CD4-positive, alpha-beta T cell (primary cell): ENCODE data around the gene ATXN1. TPM values are rescaled to one million over a fixed set of nuclear protein-coding genes. Genes with fewer than 3 reads are reported as not detected.

ENCODE experiments used
- ATAC-seq: fragments of 200-7000 bp; cut with Tn5 transposase; one replicate; pipeline ENCODE4 v1.10.0; 2022; ENCODE audit warnings: mild to moderate bottlenecking; ENCODE audit not compliant: poor library complexity
- CTCF ChIA-PET: fragments of 350-600 bp; sonication (Branson Sonifier 250); formaldehyde crosslinking; loops from one replicate; lab custom pipeline; 2021; ENCODE audit warnings: antibody characterized with exemption, inconsistent platforms; lab: Charles Lee
- POLR2A ChIA-PET: fragments of 350-600 bp; sonication (Branson Sonifier 250); formaldehyde crosslinking; loops from one replicate; lab custom pipeline; 2021; ENCODE audit warnings: antibody characterized with exemption, inconsistent platforms; lab: Charles Lee
- DNase-seq, 14 experiments: peaks; one replicate each; pipeline ENCODE4 v3.0.0-alpha.2; 2013 to 2020; ENCODE audit warnings: mixed read lengths in 2 of 14
- H3K27ac ChIP-seq, 2 donors: one replicate each; pipeline versions ENCODE4 v1.5.1 to v1.7.0; 2013; ENCODE audit warnings: low read length in 2 of 2, low read depth in 1 of 2, mild to moderate bottlenecking in 1 of 2
- H3K27me3 ChIP-seq, 2 experiments: 1 replicate in 1 of 2; 2 replicates in 1 of 2; pipeline versions ENCODE4 v1.6.1 to v1.7.0; 2013; ENCODE audit warnings: low read length in 2 of 2, control low read depth in 1 of 2, mild to moderate bottlenecking in 1 of 2, moderate library complexity in 1 of 2; ENCODE audit not compliant: insufficient read depth in 2 of 2, control insufficient read depth in 1 of 2
- H3K36me3 ChIP-seq: one replicate; pipeline ENCODE4 v1.6.1; 2013; ENCODE audit warnings: low read length, control low read depth; ENCODE audit not compliant: insufficient read depth
- H3K4me1 ChIP-seq: one replicate; pipeline ENCODE4 v1.6.1; 2013; ENCODE audit warnings: low read length, control low read depth; ENCODE audit not compliant: insufficient read depth
- H3K4me3 ChIP-seq: one replicate; pipeline ENCODE4 v1.5.1; 2013; ENCODE audit warnings: mild to moderate bottlenecking, low read length, moderate library complexity
- H3K9me3 ChIP-seq, 2 experiments: 1 replicate in 1 of 2; 2 replicates in 1 of 2; pipeline versions ENCODE4 v1.6.1 to v1.7.0; 2013; ENCODE audit warnings: low read length in 2 of 2, mild to moderate bottlenecking in 2 of 2, control low read depth in 1 of 2, moderate library complexity in 1 of 2; ENCODE audit not compliant: control insufficient read depth in 1 of 2, insufficient read depth in 1 of 2
- H3K27ac Mint-ChIP-seq: one replicate; pipeline ENCODE4 v1.8.0; 2020; ENCODE audit warnings: mixed read lengths
- H3K27me3 Mint-ChIP-seq: one replicate; pipeline ENCODE4 v1.8.0; 2021; ENCODE audit warnings: mixed read lengths
- H3K36me3 Mint-ChIP-seq: one replicate; pipeline ENCODE4 v1.8.0; 2021; ENCODE audit warnings: low read depth, mixed read lengths
- H3K4me1 Mint-ChIP-seq: one replicate; pipeline ENCODE4 v1.8.0; 2021; ENCODE audit warnings: low read depth, mixed read lengths
- H3K4me3 Mint-ChIP-seq: one replicate; pipeline ENCODE4 v1.8.0; 2020; ENCODE audit warnings: mild to moderate bottlenecking, mixed read lengths
- H3K9me3 Mint-ChIP-seq: one replicate; pipeline ENCODE4 v1.8.0; 2020; ENCODE audit warnings: mixed read lengths
- CTCF ChIP-seq: fragments of 200-600 bp; IDR thresholded peaks from one replicate; pipeline ENCODE4 v1.8.0; 2022; ENCODE audit warnings: antibody characterized with exemption, mild to moderate bottlenecking
- intact Hi-C, 2 experiments: fragments of 100-400 bp; cut with DNase I in 1 of 2; cut with micrococcal nuclease in 1 of 2; formaldehyde crosslinking; loops; one replicate each; pipeline versions ENCODE4 v1.15.1 to v1.9.0; 2023 to 2025; cut with DNase I, micrococcal nuclease
- total RNA-seq, 174 experiments: library from RNA in 2 of 174; stranded (reverse) in 2 of 174; gene quantifications; one replicate each; pipeline ENCODE4 v1.2.3 and lab custom pipeline; 2021 to 2026

The ATXN1 gene
- total RNA-seq, 2 experiments from 2014 or later, result 74.2 to 76.7 TPM

DNA sequence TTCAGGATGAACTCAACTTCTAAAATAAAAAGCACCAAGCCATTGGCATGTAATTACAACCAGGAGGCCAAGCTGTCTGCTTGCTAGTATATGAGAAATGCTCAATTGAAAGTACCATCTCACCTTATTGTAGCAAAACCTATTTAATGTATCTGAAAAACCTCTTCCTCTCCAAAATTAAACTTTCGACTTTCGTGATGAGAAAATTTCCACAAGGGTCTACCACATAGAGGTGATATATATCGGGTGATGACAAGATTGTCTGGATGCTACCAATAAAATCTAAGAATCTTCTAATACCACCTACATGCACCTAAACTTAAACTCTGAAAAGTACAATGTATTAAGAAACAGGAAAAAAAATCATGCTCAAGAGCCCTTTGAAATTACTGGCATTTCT is 74.2 kb downstream of the ATXN1 start:
- CTCF ChIA-PET, result interaction anchor here (1.3 to 1.6 kb wide), 2 partner anchors 36 to 176 kb away, joined by 3 read pairs; no protein-coding TSS in a partner anchor

GRCh38 chr6:16684896-16685554 is 76.2 kb downstream of the ATXN1 start:
- intact Hi-C loops, result no loop called here
- no peaks in the 10 kb centered on the region for H3K27me3 Mint-ChIP-seq
- peaks cover 5% of the 10 kb centered on the region for H3K36me3 ChIP-seq
- peak overlapping the region; percentile 11 for H3K27ac Mint-ChIP-seq
- H3K27me3 ChIP-seq, result no peaks in the 10 kb centered on the region
- H3K36me3 Mint-ChIP-seq, result peaks cover 38% of the 10 kb centered on the region
- H3K9me3 ChIP-seq, result no peaks in the 10 kb centered on the region
- no peak overlapping the region for H3K27ac ChIP-seq
- ATAC-seq (peak; percentile 78), DNase-seq (peak in 11 of 14 experiments; percentile 11 to 87 (median 33))
- H3K4me1 ChIP-seq, result peaks cover 10% of the 10 kb centered on the region
- CTCF ChIA-PET, result no interaction called here
- H3K4me3 Mint-ChIP-seq, result no peak overlapping the region
- H3K4me3 ChIP-seq, result no peak overlapping the region
- POLR2A ChIA-PET, result no interaction called here
- H3K9me3 Mint-ChIP-seq, result no peaks in the 10 kb centered on the region
- peaks cover 57% of the 10 kb centered on the region for H3K4me1 Mint-ChIP-seq
- TF ChIP-seq CTCF, result no peak

More for the DNA sequence above, 74.2 kb downstream of the ATXN1 start:
- no peaks in the 10 kb centered on the region for H3K27me3 ChIP-seq
- POLR2A ChIA-PET, result interaction anchor here (0.8 to 2.3 kb wide), 4 partner anchors 9 to 76 kb away, joined by 3 to 12 read pairs (median 4); partner anchors contain the start of gene ATXN1
- H3K36me3 Mint-ChIP-seq, result peaks cover 23% of the 10 kb centered on the region
- intact Hi-C loops, result no loop called here
- no peak for ATAC-seq
- no peaks in the 10 kb centered on the region for H3K9me3 ChIP-seq
- no peak overlapping the region for H3K27ac ChIP-seq
- peaks cover 25% of the 10 kb centered on the region for H3K4me1 ChIP-seq
- H3K9me3 Mint-ChIP-seq, result no peaks in the 10 kb centered on the region
- peak overlapping the region; percentile 51 for H3K4me3 Mint-ChIP-seq
- no peak for TF ChIP-seq CTCF
- H3K27me3 Mint-ChIP-seq, result no peaks in the 10 kb centered on the region
- peaks cover 78% of the 10 kb centered on the region for H3K4me1 Mint-ChIP-seq
- no peak overlapping the region for H3K27ac Mint-ChIP-seq
- DNase-seq, result no peak
- peaks cover 5% of the 10 kb centered on the region for H3K36me3 ChIP-seq
- H3K4me3 ChIP-seq, result no peak overlapping the region

- H3K36me3 Mint-ChIP-seq, result peaks cover 39% of the 10 kb centered on the region
- no peaks in the 10 kb centered on the region for H3K9me3 Mint-ChIP-seq
- peaks cover 8% of the 10 kb centered on the region for H3K4me1 ChIP-seq
- H3K4me1 Mint-ChIP-seq, result peaks cover 52% of the 10 kb centered on the region
- no peaks in the 10 kb centered on the region for H3K9me3 ChIP-seq
- DNase-seq (peak in 2 of 14 experiments; percentile 38 to 44), ATAC-seq (no peak)
- no peaks in the 10 kb centered on the region for H3K27me3 Mint-ChIP-seq
- H3K27me3 ChIP-seq, result no peaks in the 10 kb centered on the region
- ChIA-PET POLR2A (interaction anchor here (1.0 kb wide), 1 partner anchor 25 kb away, joined by 3 read pairs; no protein-coding TSS in a partner anchor), CTCF (no interaction called here)
- no peak overlapping the region for H3K4me3 ChIP-seq
- no peak overlapping the region for H3K27ac ChIP-seq
- peaks cover 5% of the 10 kb centered on the region for H3K36me3 ChIP-seq
- TF ChIP-seq CTCF, result no peak
- H3K4me3 Mint-ChIP-seq, result no peak overlapping the region
- intact Hi-C loops, result no loop called here
- no peak overlapping the region for H3K27ac Mint-ChIP-seq
Observed at GRCh38 chr6:16684195-16684689, 77.0 kb downstream of the ATXN1 start.
